HUES48 (cell line): ENCODE results near the gene IDI1.
"Not testable (repeated sequence)": the region's sequence is repeated elsewhere in the genome, so short reads cannot be mapped to it uniquely, and the experiment has no call there.

Experiments
- H3K27ac ChIP-seq: one replicate; pipeline ENCODE4 v1.7.0; 2013; ENCODE audit warnings: low read depth, low read length, inconsistent platforms
- H3K27me3 ChIP-seq: 2 replicates; pipeline ENCODE4 v1.6.1; 2013; ENCODE audit warnings: mild to moderate bottlenecking, low read length; ENCODE audit not compliant: control insufficient read depth, insufficient read depth
- H3K36me3 ChIP-seq: 2 replicates; pipeline ENCODE4 v1.6.1; 2013; ENCODE audit warnings: low read length; ENCODE audit not compliant: control insufficient read depth, insufficient read depth
- H3K4me1 ChIP-seq: 2 replicates; pipeline ENCODE4 v1.6.1; 2013; ENCODE audit warnings: mild to moderate bottlenecking, low read length; ENCODE audit not compliant: control insufficient read depth, insufficient read depth
- H3K4me3 ChIP-seq: 2 replicates; pipeline ENCODE4 v1.5.1; 2013; ENCODE audit warnings: mild to moderate bottlenecking, low read depth, low read length
- H3K9ac ChIP-seq: 2 replicates; pipeline ENCODE4 v1.6.1; 2013; ENCODE audit warnings: mild to moderate bottlenecking, low read depth, low read length, moderate library complexity
- H3K9me3 ChIP-seq: 2 replicates; pipeline ENCODE4 v1.6.1; 2013; ENCODE audit warnings: low read length; ENCODE audit not compliant: control insufficient read depth, insufficient read depth

IDI1 gene

GRCh38 chr10:1047937-1048336 is 982 bp downstream of the IDI1 start:
- H3K27ac ChIP-seq = peak overlapping the region; percentile 100
- H3K4me3 ChIP-seq = peak overlapping the region; percentile 88
- H3K27me3 ChIP-seq = no peaks in the 10 kb centered on the region
- peak overlapping the region; percentile 95 for H3K9ac ChIP-seq
- peaks cover 11% of the 10 kb centered on the region; the same call in 1 of the 2 replicates for H3K4me1 ChIP-seq
- no peaks in the 10 kb centered on the region for H3K9me3 ChIP-seq
- peaks cover 48% of the 10 kb centered on the region for H3K36me3 ChIP-seq

GRCh38 chr10:1045415-1045814 is 3.5 kb downstream of the IDI1 start:
- Histone ChIP-seq H3K27me3 (no peaks in the 10 kb centered on the region), H3K9ac (no peak overlapping the region), H3K9me3 (no peaks in the 10 kb centered on the region), H3K27ac (no peak overlapping the region), H3K36me3 (peaks cover 51% of the 10 kb centered on the region), H3K4me3 (no peak overlapping the region), H3K4me1 (peaks cover 5% of the 10 kb centered on the region; the same call in 1 of the 2 replicates)

GRCh38 chr10:1044964-1045363 is 4.0 kb downstream of the IDI1 start:
- Histone ChIP-seq H3K27me3 (no peaks in the 10 kb centered on the region), H3K9ac (no peak overlapping the region), H3K4me1 (peaks cover 3% of the 10 kb centered on the region; the same call in 1 of the 2 replicates), H3K36me3 (peaks cover 55% of the 10 kb centered on the region), H3K4me3 (no peak overlapping the region), H3K9me3 (no peaks in the 10 kb centered on the region), H3K27ac (no peak overlapping the region)

DNA sequence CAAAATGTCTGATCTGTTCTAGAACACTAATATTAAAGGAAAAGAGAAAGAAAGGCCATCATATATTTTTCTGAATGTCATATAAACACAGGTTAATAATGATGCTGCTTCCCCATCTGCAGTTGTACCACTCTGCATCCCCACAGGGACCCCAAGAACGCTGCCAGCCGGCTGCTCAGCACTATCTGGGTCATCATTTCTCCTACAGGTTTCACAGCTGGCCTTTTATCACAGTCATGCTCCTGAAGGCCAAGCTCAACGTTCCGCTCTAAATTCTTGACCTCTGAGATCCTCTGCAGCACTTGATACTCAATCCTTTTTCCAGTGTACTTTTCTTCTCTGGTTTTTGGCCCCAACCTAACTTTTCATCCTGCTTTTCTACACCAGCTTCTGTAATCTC is 4.8 kb downstream of the IDI1 start:
- peaks cover 63% of the 10 kb centered on the region for H3K36me3 ChIP-seq
- no peaks in the 10 kb centered on the region for H3K27me3 ChIP-seq
- no peaks in the 10 kb centered on the region for H3K9me3 ChIP-seq
- no peak overlapping the region for H3K4me3 ChIP-seq
- no peak overlapping the region for H3K9ac ChIP-seq
- peaks cover 3% of the 10 kb centered on the region; the same call in 1 of the 2 replicates for H3K4me1 ChIP-seq
- no peak overlapping the region for H3K27ac ChIP-seq

DNA sequence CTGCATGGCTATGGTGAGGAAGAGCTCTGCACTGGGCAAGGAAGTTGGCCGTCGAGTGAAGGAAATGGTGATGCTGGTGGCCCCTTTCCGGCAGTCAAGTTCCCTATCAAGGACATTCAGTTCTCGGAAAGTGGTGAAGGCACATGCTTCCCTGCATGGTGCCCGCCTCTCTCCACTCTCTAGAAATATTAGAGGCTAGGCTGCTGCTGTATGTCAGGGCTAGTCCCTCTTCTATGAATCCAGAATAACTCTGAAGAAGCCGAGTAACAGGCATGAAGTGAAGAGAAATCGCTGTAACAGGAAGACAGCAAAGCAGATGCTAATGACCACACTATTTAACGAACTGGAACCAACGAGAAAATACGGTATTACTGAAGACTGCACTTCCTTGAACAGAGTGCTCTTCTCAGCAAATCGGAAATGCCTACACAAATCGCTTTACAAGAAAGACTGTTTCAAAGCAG is 5.4 kb downstream of the IDI1 start:
- H3K9me3 ChIP-seq = no peaks in the 10 kb centered on the region
- no peak overlapping the region for H3K9ac ChIP-seq
- no peak overlapping the region for H3K27ac ChIP-seq
- no peak overlapping the region for H3K4me3 ChIP-seq
- peaks cover 3% of the 10 kb centered on the region; the same call in 1 of the 2 replicates for H3K4me1 ChIP-seq
- H3K36me3 ChIP-seq = peaks cover 65% of the 10 kb centered on the region
- H3K27me3 ChIP-seq = no peaks in the 10 kb centered on the region

- Histone ChIP-seq H3K36me3 (peaks cover 66% of the 10 kb centered on the region), H3K27ac (no peak overlapping the region), H3K27me3 (no peaks in the 10 kb centered on the region), H3K9ac (no peak overlapping the region), H3K4me3 (no peak overlapping the region), H3K9me3 (no peaks in the 10 kb centered on the region), H3K4me1 (peaks cover 3% of the 10 kb centered on the region; the same call in 1 of the 2 replicates)
These were observed 7.4 kb downstream of the IDI1 start for GRCh38 chr10:1041514-1041913.

DNA sequence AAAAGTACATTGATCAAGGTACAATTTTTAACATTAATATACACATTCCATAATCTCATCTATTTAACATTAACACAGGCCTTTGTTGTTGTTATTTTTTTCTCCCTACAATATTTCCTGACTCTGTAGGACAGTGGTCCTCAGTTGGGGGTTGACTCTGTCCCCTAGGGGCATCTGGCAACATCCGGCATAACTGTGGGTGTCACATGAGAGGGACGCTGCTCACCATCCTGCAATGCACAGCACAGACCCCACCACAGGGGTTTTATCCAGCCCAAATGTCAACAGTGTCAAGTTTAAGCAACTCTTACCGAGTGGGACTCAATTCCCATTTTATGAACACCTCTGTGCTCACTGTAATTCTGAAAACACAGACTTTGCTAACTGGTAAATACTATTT is 8.8 kb downstream of the IDI1 start:
- Histone ChIP-seq H3K27ac (no peak overlapping the region), H3K36me3 (peaks cover 56% of the 10 kb centered on the region)

DNA sequence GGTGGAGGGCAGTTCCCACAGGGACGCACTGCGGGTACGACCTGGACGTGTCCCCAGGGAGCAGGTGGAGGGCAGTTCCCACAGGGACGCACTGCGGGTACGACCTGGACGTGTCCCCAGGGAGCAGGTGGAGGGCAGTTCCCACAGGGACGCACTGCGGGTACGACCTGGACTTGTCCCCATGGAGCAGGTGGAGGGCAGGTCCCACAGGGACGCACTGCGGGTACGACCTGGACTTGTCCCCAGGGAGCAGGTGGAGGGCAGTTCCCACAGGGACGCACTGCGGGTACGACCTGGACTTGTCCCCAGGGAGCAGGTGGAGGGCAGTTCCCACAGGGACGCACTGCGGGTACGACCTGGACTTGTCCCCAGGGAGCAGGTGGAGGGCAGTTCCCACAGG is 10.2 kb downstream of the IDI1 start:
- H3K27me3 ChIP-seq, H3K9ac ChIP-seq, H3K27ac ChIP-seq, H3K4me3 ChIP-seq, H3K4me1 ChIP-seq, H3K9me3 ChIP-seq: not testable (repeated sequence)
- H3K36me3 ChIP-seq = peaks cover 53% of the 10 kb centered on the region

More for the DNA sequence above, 8.8 kb downstream of the IDI1 start:
- Histone ChIP-seq H3K9me3 (no peaks in the 10 kb centered on the region), H3K9ac (no peak overlapping the region), H3K4me1 (peaks cover 4% of the 10 kb centered on the region; the same call in 1 of the 2 replicates), H3K27me3 (no peaks in the 10 kb centered on the region), H3K4me3 (no peak overlapping the region)

- Histone ChIP-seq H3K4me1 (peaks cover 4% of the 10 kb centered on the region; the same call in 1 of the 2 replicates), H3K4me3 (no peak overlapping the region), H3K27me3 (no peaks in the 10 kb centered on the region), H3K36me3 (peaks cover 36% of the 10 kb centered on the region), H3K9ac (no peak overlapping the region), H3K27ac (peak overlapping the region; percentile 14), H3K9me3 (no peaks in the 10 kb centered on the region)
These were observed 11.8 kb downstream of the IDI1 start for GRCh38 chr10:1037098-1037497.

- Histone ChIP-seq H3K4me1 (peaks cover 4% of the 10 kb centered on the region; the same call in 1 of the 2 replicates), H3K27me3 (no peaks in the 10 kb centered on the region), H3K9me3 (no peaks in the 10 kb centered on the region), H3K9ac (no peak overlapping the region), H3K4me3 (no peak overlapping the region), H3K27ac (no peak overlapping the region), H3K36me3 (peaks cover 28% of the 10 kb centered on the region)
These were observed 12.6 kb downstream of the IDI1 start for GRCh38 chr10:1036341-1036791.

GRCh38 chr10:1035201-1035600 is 13.7 kb downstream of the IDI1 start:
- Histone ChIP-seq H3K27me3 (no peaks in the 10 kb centered on the region), H3K4me1 (peaks cover 6% of the 10 kb centered on the region; the same call in 1 of the 2 replicates), H3K36me3 (peaks cover 17% of the 10 kb centered on the region), H3K9ac (no peak overlapping the region), H3K27ac (peak overlapping the region; percentile 59), H3K9me3 (no peaks in the 10 kb centered on the region), H3K4me3 (no peak overlapping the region)
